ENCODE results near the gene NLGN1. TPM values are rescaled to one million over a fixed set of nuclear protein-coding genes. Genes with fewer than 3 reads are reported as not detected.
"Not testable (repeated sequence)": the region's sequence is repeated elsewhere in the genome, so short reads cannot be mapped to it uniquely, and the experiment has no call there.

NLGN1 gene
- total RNA-seq, 1 experiment from 2014 or later, result not detected

- intact Hi-C loops (cut with micrococcal nuclease), result no loop called here
- Histone ChIP-seq H3K4me3 (replicated peaks in 1 of 2; ENCODE audit: low read depth in 1 of 2, low read length in 2 of 2) (no peak overlapping the region), H4K20me1 (ENCODE audit: insufficient read depth) (no peaks in the 10 kb centered on the region), H3K27me3 (ENCODE audit: insufficient read depth, low read length) (no peaks in the 10 kb centered on the region), H3K9me2 (ENCODE audit: insufficient read depth) (no peaks in the 10 kb centered on the region), H2AFZ (ENCODE audit: low read depth, low read length, poor library complexity, severe bottlenecking) (no peak overlapping the region), H3K79me2 (ENCODE audit: insufficient read depth, low read length) (no peaks in the 10 kb centered on the region), H3K36me3 (ENCODE audit: control insufficient read depth in 1 of 2, insufficient read depth in 2 of 2, low read length in 2 of 2) (no peaks in the 10 kb centered on the region), H3K9me3 (ENCODE audit: control insufficient read depth in 1 of 2, insufficient read depth in 1 of 2, low read depth in 1 of 2, low read length in 2 of 2) (no peaks in the 10 kb centered on the region), H3K27ac (ENCODE audit: low read depth, low read length) (no peak overlapping the region), H3K4me2 (ENCODE audit: low read length) (no peak overlapping the region), H3K9ac (ENCODE audit: low read length) (no peak overlapping the region), H3K4me1 (ENCODE audit: control insufficient read depth in 1 of 2, insufficient read depth in 2 of 2, low read length in 2 of 2) (no peaks in the 10 kb centered on the region)
- no peak for TF ChIP-seq ZNF274 (IDR thresholded peaks at IDR 0.05; ENCODE audit: low read depth, low read length)
- TF ChIP-seq EZH2 (IDR thresholded peaks at IDR 0.05), result no peak
- ChIA-PET RAD21 (ENCODE audit: low non-redundant PET in 1 of 2, low total read pairs in 2 of 2, uncharacterized antibody in 2 of 2, unreplicated experiment in 2 of 2) (no interaction called here), POLR2A (no interaction called here), CTCF (no interaction called here)
- DNase-seq (ENCODE audit: low read depth, low spot score), result no peak
- no peak for ATAC-seq
- no TSS peak for BruUV-seq (replicated peaks)
Observed at GRCh38 chr3:173439004-173439403, 41.5 kb downstream of the NLGN1 start.

GRCh38 chr3:173440514-173440913 is 43.0 kb downstream of the NLGN1 start:
- ATAC-seq, result no peak
- H3K27ac ChIP-seq (ENCODE audit: low read depth, low read length), result no peak overlapping the region
- no peak for DNase-seq (ENCODE audit: low read depth, low spot score)
- H3K4me1 ChIP-seq (ENCODE audit: control insufficient read depth in 1 of 2, insufficient read depth in 2 of 2, low read length in 2 of 2), result no peaks in the 10 kb centered on the region
- H3K27me3 ChIP-seq (ENCODE audit: insufficient read depth, low read length), result no peaks in the 10 kb centered on the region
- CTCF ChIA-PET, result no interaction called here
- H2AFZ ChIP-seq (ENCODE audit: low read depth, low read length, poor library complexity, severe bottlenecking), result no peak overlapping the region
- TF ChIP-seq CTCF (IDR thresholded peaks at IDR 0.05 in 2 of 3, conservative IDR thresholded peaks at IDR 0.05 in 1 of 3; ENCODE audit: borderline replicate concordance in 1 of 3, insufficient read depth in 1 of 3, low read depth in 2 of 3, low read length in 2 of 3) (no peak), EZH2phosphoT487 (IDR thresholded peaks at IDR 0.05; ENCODE audit: borderline replicate concordance) (no peak), CBX3 (IDR thresholded peaks at IDR 0.05; ENCODE audit: low read depth) (no peak), FOSL1 (IDR thresholded peaks at IDR 0.05; ENCODE audit: low read depth) (no peak), SRF (IDR thresholded peaks at IDR 0.05; ENCODE audit: low read depth) (no peak), JUND (IDR thresholded peaks at IDR 0.05) (no peak), RAD21 (IDR thresholded peaks at IDR 0.05; ENCODE audit: low read depth) (no peak), ATF3 (IDR thresholded peaks at IDR 0.05) (no peak), SIN3A (IDR thresholded peaks at IDR 0.05; ENCODE audit: low read depth) (no peak), ZNF274 (IDR thresholded peaks at IDR 0.05; ENCODE audit: low read depth, low read length) (no peak), POLR2AphosphoS5 (IDR thresholded peaks at IDR 0.05; ENCODE audit: low read depth, low read length) (no peak)
- H3K9me3 ChIP-seq (ENCODE audit: control insufficient read depth in 1 of 2, insufficient read depth in 1 of 2, low read depth in 1 of 2, low read length in 2 of 2), result no peaks in the 10 kb centered on the region
- H3K4me3 ChIP-seq (replicated peaks in 1 of 2; ENCODE audit: low read depth in 1 of 2, low read length in 2 of 2), result no peak overlapping the region
- no TSS peak for BruUV-seq (replicated peaks)
- POLR2A ChIA-PET, result no interaction called here
- H3K4me2 ChIP-seq (ENCODE audit: low read length), result no peak overlapping the region
- H3K79me2 ChIP-seq (ENCODE audit: insufficient read depth, low read length), result no peaks in the 10 kb centered on the region
- no peaks in the 10 kb centered on the region for H3K9me2 ChIP-seq (ENCODE audit: insufficient read depth)
- no peaks in the 10 kb centered on the region for H4K20me1 ChIP-seq (ENCODE audit: insufficient read depth)
- RAD21 ChIA-PET (ENCODE audit: low non-redundant PET in 1 of 2, low total read pairs in 2 of 2, uncharacterized antibody in 2 of 2, unreplicated experiment in 2 of 2), result no interaction called here
- no peaks in the 10 kb centered on the region for H3K36me3 ChIP-seq (ENCODE audit: control insufficient read depth in 1 of 2, insufficient read depth in 2 of 2, low read length in 2 of 2)
- intact Hi-C loops (cut with micrococcal nuclease), result no loop called here
- no peak overlapping the region for H3K9ac ChIP-seq (ENCODE audit: low read length)

GRCh38 chr3:173451561-173451960 is 54.0 kb downstream of the NLGN1 start:
- ATAC-seq, result not testable (repeated sequence)

More at GRCh38 chr3:173451561-173451960, 54.0 kb downstream of the NLGN1 start:
- intact Hi-C loops (cut with micrococcal nuclease); H3K9me3 ChIP-seq (ENCODE audit: control insufficient read depth in 1 of 2, insufficient read depth in 1 of 2, low read depth in 1 of 2, low read length in 2 of 2); H3K27ac ChIP-seq (ENCODE audit: low read depth, low read length); H4K20me1 ChIP-seq (ENCODE audit: insufficient read depth); H3K4me2 ChIP-seq (ENCODE audit: low read length); BruUV-seq (replicated peaks); DNase-seq (ENCODE audit: low read depth, low spot score); H3K9me2 ChIP-seq (ENCODE audit: insufficient read depth); H3K27me3 ChIP-seq (ENCODE audit: insufficient read depth, low read length); CTCF ChIA-PET; H3K4me1 ChIP-seq (ENCODE audit: control insufficient read depth in 1 of 2, insufficient read depth in 2 of 2, low read length in 2 of 2); H2AFZ ChIP-seq (ENCODE audit: low read depth, low read length, poor library complexity, severe bottlenecking); H3K79me2 ChIP-seq (ENCODE audit: insufficient read depth, low read length); H3K4me3 ChIP-seq (replicated peaks in 1 of 2; ENCODE audit: low read depth in 1 of 2, low read length in 2 of 2); H3K9ac ChIP-seq (ENCODE audit: low read length); H3K36me3 ChIP-seq (ENCODE audit: control insufficient read depth in 1 of 2, insufficient read depth in 2 of 2, low read length in 2 of 2); POLR2A ChIA-PET; RAD21 ChIA-PET (ENCODE audit: low non-redundant PET in 1 of 2, low total read pairs in 2 of 2, uncharacterized antibody in 2 of 2, unreplicated experiment in 2 of 2): not testable (repeated sequence)
